ENCODE data around the gene CES2.

GRCh38 chr16:66944054-66944441 is 8.7 kb downstream of the CES2 start:
- TF ChIP-seq INSM2 (tag by site-specific recombination; IDR thresholded peaks at IDR 0.05) (no peak), ZSCAN18 (tag by site-specific recombination; IDR thresholded peaks at IDR 0.05) (no peak)

Measured in HEK293 (cell line).